ENCODE measurements around the gene PHC2.
A peak's percentile ranks its signal among the peaks of the same experiment; 100 is the strongest.

Gene PHC2

GRCh38 chr1:33329600-33330305 lies 101.1 kb downstream of the PHC2 start:
- no peak for DNase-seq

GRCh38 chr1:33328817-33329216 lies 102.1 kb downstream of the PHC2 start:
- no peak for DNase-seq

- peak; percentile 36 for DNase-seq
Measured at GRCh38 chr1:33327587-33328325, 103.1 kb downstream of the PHC2 start.

GRCh38 chr1:33326785-33327184 lies 104.1 kb downstream of the PHC2 start:
- DNase-seq, result no peak

GRCh38 chr1:33324677-33325575 lies 106.0 kb downstream of the PHC2 start:
- DNase-seq, result no peak

- DNase-seq, result no peak
Measured at GRCh38 chr1:33323663-33324477, 107.0 kb downstream of the PHC2 start.

- DNase-seq, result no peak
Measured at GRCh38 chr1:33322870-33323585, 107.9 kb downstream of the PHC2 start.

- DNase-seq, result no peak
Measured at GRCh38 chr1:33322109-33322508, 108.8 kb downstream of the PHC2 start.

- no peak for DNase-seq
Measured at GRCh38 chr1:33321178-33321577, 109.7 kb downstream of the PHC2 start.

GRCh38 chr1:33320619-33321165 lies 110.2 kb downstream of the PHC2 start, which contains the start of gene A3GALT2:
Gene A3GALT2, minus strand, starts transcription at chr1:33321098. Its CDS starts 0 bp downstream, at chr1:33321098.
- no peak for DNase-seq

GRCh38 chr1:33319949-33320618 lies 110.8 kb downstream of the PHC2 start:
- no peak for DNase-seq

- DNase-seq, result no peak
Measured at GRCh38 chr1:33319186-33319948, 111.5 kb downstream of the PHC2 start.

GRCh38 chr1:33317946-33318345 lies 112.9 kb downstream of the PHC2 start:
- no peak for DNase-seq

- DNase-seq, result no peak
Measured at GRCh38 chr1:33317354-33317753, 113.5 kb downstream of the PHC2 start.

GRCh38 chr1:33316601-33317000 lies 114.3 kb downstream of the PHC2 start:
- DNase-seq, result no peak

- no peak for DNase-seq
Measured at GRCh38 chr1:33314416-33314815, 116.5 kb downstream of the PHC2 start.

GRCh38 chr1:33312413-33312749 lies 118.5 kb downstream of the PHC2 start:
- no peak for DNase-seq

- DNase-seq, result no peak
Measured at GRCh38 chr1:33311706-33312412, 119.0 kb downstream of the PHC2 start.

GRCh38 chr1:33310702-33311101 lies 120.2 kb downstream of the PHC2 start:
- DNase-seq, result no peak
